Posterior cingulate gyrus (tissue), 11 donors: ENCODE data around the gene KRTAP10-4.
"Not testable (repeated sequence)": the region's sequence is repeated elsewhere in the genome, so short reads cannot be mapped to it uniquely, and the experiment has no call there.

Experiments
- DNase-seq, 10 donors: peaks; one replicate each; pipeline versions ENCODE4 v3.0.0 to v3.0.0-alpha.2; 2020 to 2021; ENCODE audit warnings: mixed read lengths in 3 of 10
- intact Hi-C: fragments of 100-400 bp; cut with DNase I; formaldehyde crosslinking; loops from one replicate; pipeline ENCODE4 v1.15.1; 2023

Gene KRTAP10-4

DNA sequence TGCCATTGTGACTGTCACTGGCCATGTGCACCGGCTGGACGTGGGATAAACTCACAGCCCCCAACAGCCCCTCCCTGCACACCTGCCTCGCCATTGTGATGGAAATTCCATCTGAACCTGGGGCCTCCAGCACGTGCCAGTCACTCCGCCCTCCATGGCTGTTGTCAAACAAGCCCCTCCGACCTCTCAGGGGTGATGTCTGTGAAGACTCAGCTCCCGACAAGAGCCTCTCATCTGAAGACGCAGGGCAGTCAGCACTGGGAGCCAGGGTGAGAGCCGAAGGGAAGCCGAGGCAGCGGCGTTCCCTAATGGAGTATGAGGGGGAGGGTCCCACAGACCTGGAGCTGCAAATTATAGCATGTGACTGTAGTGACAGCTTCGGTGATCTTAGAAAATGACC is 20.8 kb upstream of the KRTAP10-4 start:
- peak in 1 of 10 donors; percentile 71 for DNase-seq
- intact Hi-C loops: no loop called here

DNA sequence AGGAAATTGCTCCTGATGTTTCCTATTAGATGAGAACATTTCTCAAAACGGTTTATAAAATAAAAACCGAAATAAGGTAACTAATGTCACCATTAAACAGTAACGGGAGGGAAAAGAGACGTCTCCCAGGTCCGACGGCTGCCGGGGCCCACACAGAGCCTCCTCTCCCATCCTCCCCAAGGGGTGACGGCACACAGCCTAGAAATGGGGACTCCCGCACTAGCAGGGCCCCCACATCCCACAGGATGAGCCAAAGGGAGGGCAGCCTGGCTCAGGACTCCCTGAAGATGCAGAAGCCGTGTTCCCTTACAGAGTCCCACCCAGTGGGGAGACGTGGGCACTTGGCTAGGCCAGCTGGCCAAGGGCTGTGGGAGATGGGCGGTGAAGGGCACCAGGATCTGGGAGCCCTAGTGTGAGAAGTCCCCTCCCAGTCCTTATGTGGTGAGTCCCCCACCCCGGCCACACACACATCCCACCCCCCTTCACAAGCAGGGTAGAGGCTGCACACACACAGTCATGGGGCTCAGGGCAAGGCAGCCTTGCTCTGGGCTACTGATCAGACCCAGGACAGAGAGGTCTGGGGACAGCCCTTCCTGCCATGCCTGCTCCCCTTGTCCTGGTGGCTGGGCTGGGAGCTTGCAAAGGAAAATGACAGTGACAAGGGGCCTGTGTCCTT is 18.2 kb upstream of the KRTAP10-4 start:
- intact Hi-C loops: no loop called here
- DNase-seq: peak in 1 of 10 donors; percentile 74

DNA sequence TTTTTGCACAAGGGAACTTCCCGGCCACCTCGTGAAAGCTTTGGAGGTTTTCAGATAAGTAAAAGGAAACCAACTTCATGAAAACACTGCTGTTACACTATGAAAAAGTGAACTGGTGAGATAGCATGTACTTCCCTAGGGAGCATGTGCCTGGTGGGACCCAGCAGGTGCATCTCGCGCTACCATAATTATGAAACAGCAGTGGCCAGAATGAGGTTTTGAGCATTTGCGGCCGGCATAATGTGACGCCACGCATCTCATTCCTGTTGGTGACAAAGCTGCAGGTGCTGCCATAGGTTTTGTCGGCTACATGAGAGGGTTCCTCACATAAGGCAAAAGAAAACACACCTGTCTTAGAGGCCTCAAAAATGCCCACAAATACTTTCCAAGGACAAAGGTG is 16.6 kb upstream of the KRTAP10-4 start:
- peak in 1 of 10 donors; percentile 31 for DNase-seq
- intact Hi-C loops: no loop called here

DNA sequence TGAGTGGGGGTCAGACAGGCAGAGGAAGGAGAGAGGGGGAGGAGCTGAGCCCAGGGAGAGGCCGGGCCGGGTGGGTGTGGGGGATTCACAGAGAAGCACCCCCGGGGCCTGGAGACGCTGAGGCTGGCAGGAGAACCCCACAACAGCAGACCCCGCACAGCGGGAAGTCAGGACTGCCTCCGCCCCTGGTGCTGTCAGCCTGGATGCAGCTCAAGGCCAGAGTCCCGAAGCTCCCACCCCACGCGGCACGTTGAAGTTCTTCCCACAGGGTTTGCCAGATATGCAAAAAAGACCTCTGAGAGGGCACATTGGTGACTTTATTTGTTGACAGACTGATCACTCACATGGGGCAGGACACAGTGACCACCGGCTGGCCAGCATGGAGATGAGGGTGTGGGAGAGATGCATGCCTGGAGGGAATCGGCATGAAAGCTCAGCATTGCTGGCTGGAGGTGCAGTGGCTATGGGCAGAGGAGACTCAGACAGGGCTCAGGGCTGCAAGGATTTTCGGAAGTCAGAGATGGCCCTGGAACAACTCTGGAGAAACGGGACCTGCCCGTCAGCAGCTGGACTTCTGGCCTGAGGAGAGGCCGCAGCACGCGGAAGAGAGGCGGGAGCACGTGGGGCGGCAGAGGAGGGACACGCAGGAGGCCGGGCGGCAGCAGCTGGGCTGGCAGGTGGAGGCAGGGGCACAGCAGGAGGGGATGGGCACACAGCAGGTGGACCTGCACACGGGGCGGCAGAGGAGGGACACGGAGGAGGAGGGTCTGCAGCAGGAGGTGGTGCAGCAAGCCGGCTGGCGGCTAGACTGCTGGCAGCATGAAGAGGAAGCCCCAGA is 15.8 kb upstream of the KRTAP10-4 start:
- intact Hi-C loops: no loop called here
- DNase-seq: peak in 1 of 10 donors; percentile 50

DNA sequence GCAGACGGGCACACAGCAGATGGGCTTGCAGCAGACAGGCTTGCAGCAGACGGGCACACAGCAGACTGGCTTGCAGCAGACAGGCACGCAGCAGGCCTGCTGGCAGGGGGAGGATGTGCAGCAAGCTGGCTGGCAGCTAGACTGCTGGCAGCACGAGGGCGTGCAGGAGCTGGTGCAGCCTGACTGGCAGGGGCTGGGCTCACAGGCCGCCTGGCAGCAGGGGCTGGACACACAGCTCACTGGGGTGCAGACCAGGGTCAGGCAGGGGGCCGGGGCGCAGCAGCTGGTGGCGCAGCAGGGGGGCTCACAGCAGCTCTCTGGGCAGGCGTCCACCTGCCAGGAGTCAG is 15.2 kb upstream of the KRTAP10-4 start:
- intact Hi-C loops: not testable (repeated sequence)
- peak in 1 of 10 donors; percentile 73 for DNase-seq

DNA sequence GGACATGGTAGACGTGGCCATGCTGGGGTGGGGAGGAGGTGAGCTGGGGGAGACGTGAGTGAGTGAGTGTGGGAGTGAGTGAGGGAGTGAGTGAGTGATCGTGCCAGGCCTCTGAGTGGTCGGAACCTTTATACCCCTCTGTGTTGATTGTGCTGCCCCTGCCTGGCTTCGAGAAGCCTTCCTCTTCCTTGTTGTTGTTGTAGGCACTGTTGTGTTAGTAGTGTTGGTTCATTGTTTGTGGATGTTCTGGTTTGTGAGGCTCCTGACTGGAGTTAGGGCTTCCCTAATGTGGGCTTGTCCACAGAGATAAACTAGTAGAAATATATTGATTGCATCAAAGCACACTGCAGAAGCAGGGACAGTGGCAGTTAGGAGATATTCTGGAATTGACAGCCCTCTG is 14.8 kb upstream of the KRTAP10-4 start, which contains the start of gene KRTAP10-3:
Gene KRTAP10-3, minus strand, starts transcription at position 101 of the 400 bp plus-strand sequence. Its CDS starts 80 bp downstream, at position 21.
- DNase-seq: no peak
- intact Hi-C loops: no loop called here

DNA sequence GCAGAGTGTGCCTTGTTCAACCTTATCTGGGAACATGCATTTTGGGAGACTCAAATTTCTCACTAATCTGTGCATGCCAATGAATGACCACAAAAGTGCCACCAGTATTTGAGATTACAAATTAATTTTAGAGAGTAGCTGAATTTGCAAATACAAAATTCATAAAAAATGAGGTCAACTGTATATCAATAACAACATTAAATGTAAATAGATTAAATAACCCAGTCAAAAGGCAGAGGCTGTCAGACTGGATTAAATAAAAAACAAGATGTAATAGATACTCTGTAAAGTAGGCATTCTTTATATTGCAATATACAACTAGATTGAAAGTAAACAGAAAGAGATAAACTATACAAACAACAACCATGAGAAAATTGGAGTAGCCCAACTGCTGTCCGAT is 9.4 kb upstream of the KRTAP10-4 start:
- intact Hi-C loops: no loop called here
- DNase-seq: no peak

DNA sequence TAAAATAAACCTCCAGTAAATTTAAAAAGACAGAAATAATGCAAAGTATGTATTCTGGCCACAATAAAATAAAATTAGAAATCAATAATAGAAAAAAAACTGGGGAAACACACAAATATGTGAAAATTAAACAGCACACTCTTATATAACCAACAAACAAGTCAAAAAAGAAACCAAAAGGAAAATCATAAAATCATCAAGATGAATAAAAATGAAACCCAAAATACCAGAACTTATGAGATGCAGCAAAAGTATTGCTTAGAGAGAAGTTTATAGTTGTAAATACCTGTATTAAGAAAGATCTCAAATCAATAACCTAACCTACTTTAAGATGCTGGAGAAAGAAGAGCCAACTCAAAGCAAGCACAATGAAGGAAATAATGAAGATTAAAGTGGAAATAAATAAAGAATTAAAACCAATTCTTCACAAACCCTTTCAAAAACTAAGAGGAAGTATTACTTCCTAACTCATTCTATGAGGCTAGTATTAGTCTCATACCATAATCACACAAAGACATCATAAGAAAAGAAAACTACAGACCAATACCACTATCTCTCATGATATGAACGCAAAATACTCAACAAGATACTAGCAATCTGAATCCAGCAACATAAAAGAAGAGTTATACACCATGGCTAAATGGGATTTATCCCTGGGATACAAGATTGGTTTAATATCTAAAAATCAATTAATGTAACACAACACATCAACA is 8.5 kb upstream of the KRTAP10-4 start:
- DNase-seq: no peak
- intact Hi-C loops: no loop called here

DNA sequence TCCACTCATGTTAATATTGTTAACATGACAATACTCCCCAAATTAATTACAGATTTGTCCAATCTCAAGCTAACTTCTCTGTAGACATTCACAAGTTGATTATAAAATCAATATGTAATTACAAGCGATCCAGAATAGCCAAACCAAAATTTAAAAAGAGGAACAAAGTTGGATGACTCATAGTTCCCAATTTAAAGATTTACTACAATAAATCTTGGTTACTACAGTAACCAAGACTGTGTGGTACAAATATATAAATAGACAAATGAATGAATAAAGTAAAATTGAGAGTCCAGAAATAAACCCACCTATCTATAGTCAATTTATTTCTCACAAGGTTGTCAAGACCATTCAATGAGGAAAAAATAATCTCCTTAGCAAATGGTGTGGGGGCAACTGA is 7.1 kb upstream of the KRTAP10-4 start:
- intact Hi-C loops: no loop called here

DNA sequence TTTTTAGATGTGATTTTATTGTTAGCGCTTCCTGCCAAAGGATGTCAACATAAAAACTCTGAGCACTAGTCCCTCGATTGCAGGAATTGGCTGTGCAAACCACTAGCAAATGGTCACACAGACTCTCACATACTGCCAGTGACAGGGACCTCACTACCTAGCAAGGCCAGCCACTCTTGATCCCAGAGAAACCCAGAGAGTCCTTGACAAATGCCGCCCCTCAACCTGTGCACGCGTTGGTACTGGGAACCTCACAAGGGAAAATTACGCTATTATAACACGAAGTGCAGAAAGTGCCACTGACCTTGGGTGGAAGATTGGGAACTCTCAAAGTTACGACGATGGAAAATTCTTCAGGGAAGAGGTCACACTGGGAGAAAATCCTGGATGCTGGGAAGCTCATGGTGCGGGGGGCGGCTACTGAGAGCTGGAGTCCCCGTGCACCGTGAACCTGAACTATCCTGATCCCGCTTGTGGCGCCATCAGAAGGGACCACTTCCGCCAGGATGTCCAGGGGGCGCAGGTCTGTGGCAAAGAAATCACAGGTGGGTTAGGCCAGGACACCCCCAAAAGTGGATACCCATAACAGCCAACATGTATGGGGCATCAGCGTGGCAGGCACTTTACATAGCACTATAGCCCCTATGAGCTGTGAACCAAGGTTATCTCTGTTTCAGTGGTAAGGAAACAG is 5.9 kb upstream of the KRTAP10-4 start:
- no peak for DNase-seq
- intact Hi-C loops: no loop called here

More for the DNA sequence above, 7.1 kb upstream of the KRTAP10-4 start:
- DNase-seq: no peak

DNA sequence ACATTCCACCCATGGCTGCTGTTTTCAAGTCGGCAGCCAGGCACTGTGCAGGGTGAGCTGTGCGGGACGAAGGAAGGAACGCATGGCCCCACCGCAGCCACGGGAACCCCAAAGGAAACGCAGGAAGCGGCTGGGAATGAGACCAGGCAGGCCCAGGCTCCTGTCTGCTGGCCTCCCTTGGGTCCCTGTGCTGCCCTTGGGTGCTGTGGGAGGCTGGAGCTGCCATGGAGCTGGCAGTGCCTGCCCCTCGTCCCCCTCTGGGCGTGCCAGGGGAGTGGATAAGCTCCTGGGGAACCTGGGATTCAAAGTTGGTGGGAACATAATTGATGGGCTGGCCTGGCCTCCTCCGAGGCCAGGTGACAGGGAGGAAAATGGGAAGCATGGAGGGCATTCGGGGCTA is 5.3 kb upstream of the KRTAP10-4 start:
- DNase-seq: peak in 1 of 10 donors; percentile 20
- intact Hi-C loops: no loop called here

DNA sequence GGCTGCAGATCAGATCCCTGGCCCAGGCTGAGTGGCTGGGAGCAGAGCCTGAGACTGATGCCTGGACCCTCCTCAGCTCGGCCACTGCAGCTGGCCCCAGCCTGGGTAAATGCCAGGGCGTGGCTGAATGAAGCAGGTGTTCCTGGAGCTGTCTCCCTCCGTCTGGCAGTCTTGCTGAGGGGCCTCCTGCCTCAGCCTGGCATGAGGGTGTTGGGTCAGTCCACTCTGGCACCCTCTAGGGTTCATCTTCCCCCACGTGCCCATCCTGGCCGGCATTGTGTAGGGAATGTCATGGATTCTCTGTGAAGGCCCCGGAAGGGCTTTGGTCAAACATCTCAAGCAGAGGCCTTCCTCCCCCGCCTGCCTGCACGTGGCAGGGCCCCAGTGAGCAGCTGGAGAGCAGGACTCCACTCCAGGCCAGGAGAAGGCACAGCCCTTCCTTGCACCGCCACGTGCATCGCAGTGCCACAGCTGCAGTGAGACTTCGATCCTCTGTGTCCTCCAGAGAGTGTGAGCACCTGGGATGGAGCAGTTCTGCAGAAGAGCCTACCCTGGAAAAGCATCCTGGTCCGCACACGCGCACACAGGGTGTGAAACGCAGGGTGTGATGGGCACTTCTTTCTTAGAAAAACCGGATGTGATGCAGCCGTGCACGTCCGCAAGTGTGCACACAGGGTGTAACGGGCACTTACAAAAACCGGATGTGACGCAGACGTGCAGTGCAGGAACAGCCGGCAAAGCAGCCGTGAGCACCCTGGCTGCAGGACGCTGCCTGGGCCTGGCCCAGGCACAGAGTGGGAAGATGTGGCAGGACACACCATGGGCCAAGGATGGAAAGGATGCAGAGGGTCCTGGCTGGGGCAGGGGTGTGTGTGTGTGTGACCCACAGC is 4.6 kb upstream of the KRTAP10-4 start:
- intact Hi-C loops: no loop called here
- DNase-seq: no peak

DNA sequence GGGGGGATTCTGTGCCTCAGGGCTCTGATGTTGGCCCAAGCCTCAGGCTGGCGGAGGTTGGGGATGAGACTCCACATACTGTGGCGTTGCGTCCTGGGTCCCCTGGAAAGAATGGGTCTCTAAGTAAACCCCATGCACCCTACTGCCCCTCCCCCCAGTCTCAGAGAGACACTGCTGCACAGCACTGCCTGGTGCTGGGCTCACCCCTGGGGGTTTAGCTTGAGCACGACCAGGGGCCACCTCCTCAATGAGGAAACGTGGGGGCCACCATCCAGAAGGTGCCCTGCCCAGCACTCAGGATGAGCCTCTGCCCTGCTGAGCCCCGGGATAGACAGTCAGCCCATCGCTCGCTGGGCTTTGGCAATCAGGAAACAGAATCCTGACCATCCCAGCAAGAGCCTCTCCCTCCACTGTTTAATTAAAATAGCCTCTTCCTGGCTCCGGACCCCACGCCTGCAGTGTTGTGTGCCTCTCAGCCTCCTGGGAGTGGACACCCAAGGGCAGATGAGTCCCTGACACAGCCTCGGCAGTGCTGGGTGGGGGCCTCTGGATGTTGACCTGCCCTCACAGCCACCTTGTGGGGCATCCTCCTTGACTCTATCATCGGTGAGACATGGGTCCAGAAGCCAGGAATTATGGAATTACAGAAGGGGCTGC is 3.5 kb upstream of the KRTAP10-4 start:
- intact Hi-C loops: no loop called here
- DNase-seq: peak in 1 of 10 donors; percentile 83

DNA sequence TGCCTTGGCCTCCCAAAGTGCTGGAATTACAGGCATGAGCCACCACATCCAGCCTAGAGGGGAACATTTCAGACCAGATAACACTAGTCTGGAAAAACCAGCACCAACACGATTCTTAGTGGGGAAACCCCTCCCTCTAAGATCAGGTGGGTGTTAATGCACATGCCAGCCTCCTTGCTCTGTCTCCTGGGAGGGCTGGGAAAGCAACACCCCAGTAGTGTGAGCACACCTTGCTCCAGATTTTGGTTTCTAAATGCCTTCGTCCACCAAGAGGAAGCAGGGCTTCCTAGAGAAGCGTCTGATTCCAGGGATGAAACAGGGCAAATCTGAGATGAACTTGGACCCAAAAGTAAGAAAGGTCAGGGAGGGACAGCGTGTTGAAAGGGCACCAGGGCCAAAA is 2.2 kb upstream of the KRTAP10-4 start:
- intact Hi-C loops: no loop called here
- DNase-seq: no peak

DNA sequence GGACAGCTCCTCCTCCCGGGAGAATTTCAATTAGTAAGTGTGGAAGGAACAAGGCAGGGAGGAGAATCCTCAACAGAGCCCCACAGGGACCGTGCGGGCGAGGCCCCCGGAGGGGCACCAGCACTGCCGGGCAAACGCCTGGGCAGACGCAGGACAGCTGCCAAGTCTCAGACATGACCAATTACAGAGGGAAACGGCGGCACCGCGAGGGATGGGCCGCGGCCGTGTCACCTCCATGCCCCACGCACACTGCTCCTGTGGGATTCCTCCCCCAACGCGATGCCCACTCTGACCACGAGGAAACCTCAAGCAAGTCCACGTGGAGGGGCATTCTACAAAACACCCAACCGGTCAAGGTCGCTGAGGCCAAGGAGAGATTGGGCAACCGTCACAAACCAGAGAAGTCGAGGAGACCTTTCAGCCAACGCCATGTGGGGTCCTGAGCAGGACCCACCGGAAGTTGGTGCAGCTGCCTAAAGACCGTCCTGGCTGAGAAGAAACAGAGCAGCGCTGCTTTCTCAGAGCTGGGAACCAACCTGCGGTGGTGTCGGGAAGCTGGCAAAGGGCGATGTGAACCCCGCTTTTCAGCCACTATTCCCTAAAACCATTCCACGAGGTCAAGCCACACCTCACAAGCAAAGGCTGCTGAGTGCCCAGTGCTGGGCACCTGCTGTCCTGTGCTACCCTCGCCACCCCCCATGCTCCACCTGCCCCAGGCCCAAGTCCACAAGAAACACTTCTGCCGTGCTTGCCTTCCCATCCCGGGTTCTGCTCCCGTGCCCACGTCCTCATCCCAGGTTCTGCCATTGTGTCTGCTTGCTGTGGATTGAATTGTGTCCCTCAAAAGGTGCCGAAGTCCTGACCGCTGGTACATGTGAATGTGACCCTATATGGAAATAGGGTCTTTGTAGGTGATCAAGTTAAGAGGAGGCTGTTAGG is 1.4 kb upstream of the KRTAP10-4 start:
- intact Hi-C loops: no loop called here
- DNase-seq: no peak

DNA sequence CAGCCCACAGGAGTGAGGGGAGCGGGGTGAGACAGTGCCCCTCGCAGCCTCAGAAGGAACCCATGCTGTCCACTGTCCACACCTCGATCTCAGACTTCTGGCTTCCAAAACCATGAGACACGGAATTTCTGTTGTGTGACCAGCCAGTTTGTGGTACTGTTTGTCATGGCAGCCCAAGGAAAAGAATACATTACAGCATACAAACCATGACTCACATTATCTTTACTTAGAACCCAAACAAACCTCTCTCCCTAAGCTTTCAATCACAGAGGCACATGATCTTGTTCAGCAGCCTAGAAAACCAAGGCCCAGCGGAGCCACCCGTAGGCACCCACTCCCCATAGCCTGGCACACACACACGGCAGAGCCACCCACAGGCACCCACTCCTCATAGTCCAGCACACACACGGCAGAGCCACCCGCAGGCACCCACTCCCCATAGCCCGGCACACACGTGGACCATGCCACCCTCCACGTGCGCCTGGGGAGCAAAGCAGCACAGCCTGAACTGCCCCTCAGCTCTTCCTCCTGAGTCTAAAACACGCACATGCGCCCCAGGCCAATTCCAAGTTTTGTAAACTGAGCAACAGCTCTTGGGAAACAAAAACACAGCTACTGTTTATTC is 458 bp upstream of the KRTAP10-4 start:
- DNase-seq: peak in 2 of 10 donors; percentile 72 to 74
- intact Hi-C loops: no loop called here

DNA sequence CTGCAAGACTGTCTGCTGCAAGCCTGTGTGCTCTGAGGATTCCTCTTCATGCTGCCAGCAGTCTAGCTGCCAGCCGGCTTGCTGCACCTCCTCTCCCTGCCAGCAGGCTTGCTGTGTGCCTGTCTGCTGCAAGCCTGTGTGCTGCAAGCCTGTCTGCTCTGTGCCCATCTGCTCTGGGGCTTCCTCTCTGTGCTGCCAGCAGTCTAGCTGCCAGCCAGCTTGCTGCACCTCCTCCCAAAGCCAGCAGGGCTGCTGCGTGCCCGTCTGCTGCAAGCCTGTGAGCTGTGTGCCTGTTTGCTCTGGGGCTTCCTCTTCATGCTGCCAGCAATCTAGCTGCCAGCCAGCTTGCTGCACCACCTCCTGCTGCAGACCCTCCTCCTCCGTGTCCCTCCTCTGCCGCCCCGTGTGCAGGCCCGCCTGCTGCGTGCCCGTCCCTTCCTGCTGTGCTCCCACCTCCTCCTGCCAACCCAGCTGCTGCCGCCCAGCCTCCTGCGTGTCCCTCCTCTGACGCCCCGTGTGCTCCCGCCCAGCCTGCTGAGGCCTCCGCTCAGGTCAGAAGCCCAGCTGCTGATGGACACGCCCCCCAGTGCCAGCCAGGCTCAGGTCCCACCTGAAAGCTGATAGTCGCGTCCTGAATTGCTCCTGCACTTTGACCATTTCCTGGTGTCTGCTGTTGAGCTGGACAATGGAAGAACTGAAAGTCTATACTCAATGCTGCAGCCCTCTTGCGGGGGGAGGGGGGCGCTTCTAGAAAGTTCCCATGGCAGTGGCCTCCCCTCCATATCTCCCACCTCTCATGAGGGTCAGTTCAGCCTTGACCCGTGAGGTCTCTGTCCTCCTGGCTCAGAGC is 1.2 kb downstream of the KRTAP10-4 start:
- intact Hi-C loops: no loop called here
- DNase-seq: peak in 2 of 10 donors; percentile 57 to 74
